ENCODE results near the gene PRKN.

PRKN gene

GRCh38 chr6:161682982-161683381 is 1044.6 kb downstream of the PRKN start:
- H3K4me3 ChIP-seq = no peak overlapping the region
- no peak overlapping the region for H3K27ac ChIP-seq

GRCh38 chr6:161679980-161680538 is 1047.5 kb downstream of the PRKN start:
- H3K4me3 ChIP-seq = no peak overlapping the region
- H3K27ac ChIP-seq = no peak overlapping the region

DNA sequence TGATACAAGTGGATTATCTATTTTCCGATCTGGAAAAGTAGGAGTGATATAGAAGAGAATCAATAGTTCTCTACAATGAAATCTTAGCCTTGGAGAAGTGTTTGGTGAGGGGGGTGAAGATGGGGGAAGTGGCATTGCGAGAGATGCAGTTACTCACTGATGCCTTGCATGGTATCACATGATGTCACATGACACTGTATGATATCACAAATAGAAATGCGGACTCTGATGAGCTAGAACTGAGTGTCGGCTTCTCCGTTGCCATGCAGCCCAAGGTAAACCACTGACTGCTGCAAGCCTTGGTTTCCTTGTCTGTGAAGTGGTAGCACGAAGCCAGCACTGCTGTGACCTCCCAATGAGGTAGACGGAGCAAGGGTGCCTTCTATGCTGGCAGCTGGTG is 1050.4 kb downstream of the PRKN start:
- no peak overlapping the region for H3K4me3 ChIP-seq
- no peak overlapping the region for H3K27ac ChIP-seq

DNA sequence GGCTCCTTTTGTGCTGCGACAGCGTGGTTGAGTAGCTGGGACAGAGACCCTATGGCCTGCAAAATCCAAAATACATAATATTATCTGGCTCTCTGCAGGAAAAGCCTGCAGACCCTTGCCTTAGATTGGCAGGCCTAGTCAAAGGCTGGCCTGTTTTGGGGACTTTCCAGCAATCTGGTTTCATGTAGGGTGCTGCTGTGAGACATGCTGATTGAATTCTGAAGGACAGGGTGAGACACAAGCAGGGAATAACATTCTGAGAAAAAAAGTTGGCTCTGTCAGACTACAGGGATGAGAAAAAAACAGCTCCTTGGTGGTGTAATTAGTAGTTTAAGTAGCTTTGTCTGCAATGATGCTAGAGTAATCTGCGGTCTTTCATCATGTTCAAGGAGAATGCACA is 1051.0 kb downstream of the PRKN start:
- Histone ChIP-seq H3K4me3 (no peak overlapping the region), H3K27ac (no peak overlapping the region)

DNA sequence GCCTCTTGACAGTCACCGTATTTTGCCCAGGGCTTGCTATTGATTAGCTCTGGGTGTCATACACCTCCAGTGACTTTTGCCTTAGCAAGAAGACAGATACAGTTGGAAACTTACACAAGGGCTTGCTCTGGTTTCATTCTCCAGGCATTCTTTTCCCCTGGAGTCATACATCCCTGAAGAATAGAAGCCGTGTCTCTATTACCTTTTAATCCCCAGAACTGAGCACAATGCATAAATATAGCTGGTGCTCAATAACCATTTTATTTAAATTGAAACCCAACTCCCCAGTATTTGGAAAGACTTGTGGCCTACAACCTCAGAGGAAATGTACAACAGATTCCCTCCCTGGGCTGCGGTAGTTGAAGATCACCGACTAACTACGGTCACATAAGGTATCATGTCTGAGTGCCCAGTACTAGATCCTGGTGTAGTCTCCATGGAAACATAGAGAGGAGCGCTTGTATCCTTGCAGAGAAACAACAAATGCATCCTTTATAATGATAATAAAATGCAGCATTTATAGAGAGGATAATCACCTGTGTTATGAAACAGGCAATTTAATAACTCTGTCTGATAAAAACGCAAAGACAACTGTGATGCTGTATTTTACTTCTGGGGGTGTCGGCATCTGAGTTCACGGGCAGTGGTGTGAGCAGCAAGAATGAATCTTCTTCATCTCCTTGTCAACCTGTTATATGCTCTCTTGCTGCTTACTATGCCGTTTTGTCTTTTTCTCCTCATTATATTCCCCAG is 1052.5 kb downstream of the PRKN start:
- no peak overlapping the region for H3K27ac ChIP-seq
- no peak overlapping the region for H3K4me3 ChIP-seq

DNA sequence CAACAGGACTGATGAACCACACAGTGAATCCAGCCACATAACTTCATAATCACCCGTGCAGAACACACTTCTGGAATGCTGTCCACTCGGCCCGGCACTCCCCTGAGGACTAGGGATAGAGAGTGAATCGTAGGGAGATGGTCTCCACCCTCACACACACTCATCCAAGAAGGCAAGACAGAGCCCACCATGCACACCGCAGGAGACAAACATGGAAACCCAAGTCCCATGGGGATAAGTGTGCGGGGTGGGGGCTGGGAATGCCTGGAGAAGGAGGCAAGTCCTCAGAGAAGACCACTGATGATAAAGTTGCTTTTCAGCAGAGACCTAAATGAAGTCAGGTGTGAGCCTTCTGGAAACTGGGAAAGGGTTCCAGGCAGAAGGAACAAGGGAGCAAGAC is 1054.5 kb downstream of the PRKN start:
- no peak overlapping the region for H3K27ac ChIP-seq

GRCh38 chr6:161671117-161671516 is 1056.4 kb downstream of the PRKN start:
- no peak overlapping the region for H3K4me3 ChIP-seq

More for the DNA sequence above, 1054.5 kb downstream of the PRKN start:
- H3K4me3 ChIP-seq = no peak overlapping the region

DNA sequence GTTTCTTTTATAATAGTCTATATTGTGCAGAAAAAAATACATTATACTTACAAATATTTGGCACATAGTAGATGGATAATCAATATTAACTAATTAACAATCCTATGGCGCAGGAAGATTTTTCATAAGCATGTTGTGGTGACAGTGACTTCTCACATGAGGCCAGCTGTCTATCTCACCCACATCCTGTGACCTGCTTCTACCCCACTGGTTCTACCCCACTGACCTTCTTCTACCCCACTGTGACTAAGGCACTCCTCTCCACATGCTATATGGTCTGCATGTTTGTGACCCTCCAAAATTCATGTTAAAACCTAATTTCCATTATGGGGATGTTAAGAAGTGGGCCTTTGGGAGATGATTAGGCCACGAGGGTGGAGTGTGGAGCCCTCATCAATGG is 1058.9 kb downstream of the PRKN start:
- Histone ChIP-seq H3K27ac (no peak overlapping the region), H3K4me3 (no peak overlapping the region)

More at GRCh38 chr6:161671117-161671516, 1056.4 kb downstream of the PRKN start:
- no peak overlapping the region for H3K27ac ChIP-seq

GRCh38 chr6:161667957-161668356 is 1059.6 kb downstream of the PRKN start:
- H3K4me3 ChIP-seq = no peak overlapping the region
- no peak overlapping the region for H3K27ac ChIP-seq

GRCh38 chr6:161663682-161664081 is 1063.9 kb downstream of the PRKN start:
- Histone ChIP-seq H3K27ac (no peak overlapping the region), H3K4me3 (no peak overlapping the region)

DNA sequence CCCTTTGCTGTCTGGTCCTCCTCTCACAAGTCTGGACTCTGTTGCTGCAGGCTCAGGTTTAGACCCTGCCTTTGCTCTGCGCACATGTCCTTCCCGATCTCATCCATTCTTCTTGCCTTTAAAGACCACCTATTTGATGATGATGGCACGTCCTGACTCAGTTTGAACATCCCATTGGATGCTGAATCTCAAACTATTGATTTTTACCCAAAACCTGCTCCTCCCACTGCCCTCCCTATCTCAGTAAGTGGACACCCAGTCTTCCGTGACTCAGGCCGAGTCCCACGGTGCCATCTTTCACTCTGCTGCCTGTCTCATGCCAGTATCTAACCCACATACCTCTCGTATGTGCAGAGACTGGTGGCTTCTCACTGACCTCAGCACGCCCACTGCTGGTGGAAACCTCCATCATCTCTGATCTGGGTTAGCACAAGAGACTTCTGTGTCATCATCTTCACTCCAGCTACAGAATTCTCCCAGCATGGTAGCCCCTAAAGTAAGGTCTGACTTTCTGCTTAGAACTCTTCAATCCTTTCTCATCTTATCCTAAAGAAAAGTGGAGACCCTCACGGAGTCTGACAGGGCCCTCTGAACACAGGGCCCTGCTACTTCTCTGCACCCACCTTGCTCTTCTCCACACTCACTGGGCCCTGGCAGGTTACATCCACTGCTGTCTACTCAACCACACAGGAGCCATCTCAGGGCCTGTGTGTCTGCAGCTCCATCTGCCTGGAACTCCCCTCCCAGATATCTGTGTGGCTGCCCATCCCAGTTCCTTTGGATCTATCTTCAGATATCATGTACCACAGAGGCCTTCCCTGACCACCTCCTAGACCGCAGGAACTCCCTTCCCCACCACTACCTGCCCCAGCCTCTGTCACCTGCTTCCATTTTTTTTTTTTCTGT is 1066.6 kb downstream of the PRKN start:
- Histone ChIP-seq H3K27ac (no peak overlapping the region), H3K4me3 (no peak overlapping the region)

- no peak overlapping the region for H3K27ac ChIP-seq
- no peak overlapping the region for H3K4me3 ChIP-seq
These were observed 1069.4 kb downstream of the PRKN start for GRCh38 chr6:161658211-161658610.

DNA sequence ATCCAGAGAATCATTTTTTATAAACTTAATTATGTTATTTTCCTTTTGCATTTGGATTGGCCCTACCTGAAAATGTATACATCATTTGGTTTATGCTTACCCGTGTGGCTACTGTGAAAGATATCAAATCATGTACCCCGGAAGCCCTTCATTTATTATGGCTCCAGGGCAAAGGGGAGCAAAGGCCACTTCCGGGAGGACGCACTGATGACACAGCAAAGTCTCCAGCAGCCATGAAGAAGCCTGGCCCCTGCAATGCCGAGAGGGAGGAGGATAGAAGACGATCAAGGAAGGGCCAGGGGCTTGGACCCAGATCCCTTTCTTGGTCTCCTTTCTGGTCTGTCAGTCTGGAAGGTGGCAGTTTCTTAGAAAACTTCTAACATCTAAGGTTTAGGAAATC is 1073.4 kb downstream of the PRKN start:
- H3K4me3 ChIP-seq = no peak overlapping the region
- H3K27ac ChIP-seq = no peak overlapping the region

DNA sequence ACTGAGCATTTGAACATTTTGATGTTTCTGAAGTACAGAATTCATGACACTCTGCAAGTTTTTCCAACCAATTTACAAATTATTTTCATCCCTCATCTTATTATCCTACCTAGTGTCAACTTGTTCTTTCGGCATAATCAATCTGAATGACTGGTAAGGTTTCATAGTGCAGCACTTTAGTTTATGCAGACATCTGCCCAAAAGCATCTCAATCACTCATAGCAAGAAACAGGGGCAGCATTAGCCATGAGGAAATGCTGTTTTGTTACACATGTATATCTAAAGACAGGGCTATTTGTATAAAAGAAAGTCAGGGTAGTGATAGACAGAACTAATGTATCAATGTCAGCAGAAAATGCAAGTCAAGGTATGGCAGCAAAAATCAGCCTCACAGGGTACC is 1075.6 kb downstream of the PRKN start:
- Histone ChIP-seq H3K27ac (no peak overlapping the region), H3K4me3 (no peak overlapping the region)

- H3K27ac ChIP-seq = no peak overlapping the region
These were observed 1077.7 kb downstream of the PRKN start for GRCh38 chr6:161649841-161650240.

GRCh38 chr6:161649068-161649467 is 1078.5 kb downstream of the PRKN start:
- Histone ChIP-seq H3K27ac (no peak overlapping the region), H3K4me3 (no peak overlapping the region)

More at GRCh38 chr6:161649841-161650240, 1077.7 kb downstream of the PRKN start:
- no peak overlapping the region for H3K4me3 ChIP-seq

- no peak overlapping the region for H3K4me3 ChIP-seq
These were observed 1080.3 kb downstream of the PRKN start for GRCh38 chr6:161647234-161647633.

DNA sequence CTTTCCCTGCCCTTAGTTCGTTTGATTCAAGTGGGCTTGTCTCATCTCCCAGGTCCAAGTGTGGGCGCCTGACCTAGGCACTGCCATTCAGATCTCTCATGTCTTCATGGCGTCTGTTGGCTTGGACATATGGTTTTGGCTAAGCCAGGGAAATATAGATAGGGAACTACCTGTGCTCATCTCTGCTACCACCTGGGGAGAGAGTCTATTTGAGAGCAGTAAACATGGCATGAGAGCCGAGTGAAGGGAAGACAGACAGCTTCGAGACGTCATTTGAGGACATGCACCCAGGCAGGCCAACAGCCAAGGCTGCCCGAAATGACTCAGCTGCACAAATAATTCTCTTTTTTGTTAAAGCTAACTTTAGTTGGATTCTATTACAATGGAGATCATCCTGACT is 1083.0 kb downstream of the PRKN start:
- H3K4me3 ChIP-seq = no peak overlapping the region
- no peak overlapping the region for H3K27ac ChIP-seq

More at GRCh38 chr6:161647234-161647633, 1080.3 kb downstream of the PRKN start:
- no peak overlapping the region for H3K27ac ChIP-seq

- no peak overlapping the region for H3K27ac ChIP-seq
- H3K4me3 ChIP-seq = no peak overlapping the region
These were observed 1086.4 kb downstream of the PRKN start for GRCh38 chr6:161641175-161641574.

DNA sequence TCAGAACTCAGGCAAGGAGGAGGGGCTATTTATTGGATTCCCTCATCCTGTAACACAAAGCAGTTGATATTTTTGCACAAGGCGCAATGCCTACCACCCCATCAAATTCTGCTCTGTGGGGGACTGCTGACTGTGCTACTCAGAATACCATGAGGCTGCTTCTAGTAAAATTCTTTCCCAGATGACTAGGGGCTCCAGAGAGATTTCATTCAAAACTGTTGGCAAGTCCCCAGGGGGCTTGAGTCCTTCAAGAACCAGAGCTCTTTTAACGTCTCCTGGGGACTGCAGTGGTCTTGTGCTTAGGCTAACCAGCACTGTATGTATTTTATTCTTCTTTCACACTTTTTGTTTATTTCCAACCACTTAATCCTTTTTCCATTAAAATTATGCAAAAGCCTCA is 1087.8 kb downstream of the PRKN start:
- Histone ChIP-seq H3K27ac (no peak overlapping the region), H3K4me3 (no peak overlapping the region)

DNA sequence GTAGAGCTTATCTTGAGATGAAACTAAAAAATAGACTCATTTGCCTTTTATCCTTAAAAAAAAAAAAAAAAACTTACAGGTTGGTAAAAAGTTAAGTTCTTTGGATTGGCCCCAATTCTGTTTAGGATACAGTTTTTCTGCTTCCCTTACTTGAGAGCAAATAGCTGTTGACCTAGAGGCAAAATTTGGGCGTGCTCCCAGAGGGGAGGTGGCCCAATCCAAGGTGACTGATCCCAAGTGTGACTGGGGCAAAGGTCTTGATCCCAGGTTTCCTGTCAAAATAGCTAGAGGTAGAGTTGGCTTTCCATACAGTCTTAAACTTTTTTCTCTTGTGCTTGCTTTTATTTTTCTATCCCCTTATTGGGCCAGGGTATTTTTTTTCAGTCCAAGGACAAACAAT is 1089.9 kb downstream of the PRKN start:
- no peak overlapping the region for H3K27ac ChIP-seq
- H3K4me3 ChIP-seq = no peak overlapping the region
